ENCODE results near the gene CCNT2. TPM values are rescaled to one million over a fixed set of nuclear protein-coding genes. Genes with fewer than 3 reads are reported as not detected.
"Not testable (repeated sequence)": the region's sequence is repeated elsewhere in the genome, so short reads cannot be mapped to it uniquely, and the experiment has no call there.

The CCNT2 gene
- total and polyA plus RNA-seq, 12 donors, result 4.7 to 26.6 (median 21.0) TPM

- Histone ChIP-seq H3K36me3 (peaks cover 0 to 66% (median 36%) of the 10 kb centered on the region in 9 donors), H3K4me1 (no peaks in the 10 kb centered on the region), H3K27ac (no peak overlapping the region), H3K9me3 (no peaks in the 10 kb centered on the region), H3K4me3 (no peak overlapping the region), H3K27me3 (no peaks in the 10 kb centered on the region)
- WGBS, 2 donors, result 93 to 97% methylated on average over 5 of the region's 5 CpGs
- ATAC-seq (no peak), DNase-seq (no peak)
- TF ChIP-seq CTCF (IDR thresholded peaks at IDR 0.05), result no peak
- intact Hi-C loops (cut with DNase I), result no loop called here
Observed at GRCh38 chr2:134957477-134957876, 38.9 kb downstream of the CCNT2 start.

GRCh38 chr2:134967166-134967565 is 48.5 kb downstream of the CCNT2 start:
- H3K4me3 ChIP-seq; intact Hi-C loops (cut with DNase I); H3K4me1 ChIP-seq; DNase-seq; H3K36me3 ChIP-seq; ATAC-seq; H3K27me3 ChIP-seq: not testable (repeated sequence)
- Histone ChIP-seq H3K9me3 (peaks cover 0 to 12% (median 0%) of the 10 kb centered on the region in 11 donors), H3K27ac (peak overlapping the region in 2 of 10 donors; percentile 25 to 44)
- 62 to 75% methylated on average over 10 of the region's 10 CpGs for WGBS, 2 donors

DNA sequence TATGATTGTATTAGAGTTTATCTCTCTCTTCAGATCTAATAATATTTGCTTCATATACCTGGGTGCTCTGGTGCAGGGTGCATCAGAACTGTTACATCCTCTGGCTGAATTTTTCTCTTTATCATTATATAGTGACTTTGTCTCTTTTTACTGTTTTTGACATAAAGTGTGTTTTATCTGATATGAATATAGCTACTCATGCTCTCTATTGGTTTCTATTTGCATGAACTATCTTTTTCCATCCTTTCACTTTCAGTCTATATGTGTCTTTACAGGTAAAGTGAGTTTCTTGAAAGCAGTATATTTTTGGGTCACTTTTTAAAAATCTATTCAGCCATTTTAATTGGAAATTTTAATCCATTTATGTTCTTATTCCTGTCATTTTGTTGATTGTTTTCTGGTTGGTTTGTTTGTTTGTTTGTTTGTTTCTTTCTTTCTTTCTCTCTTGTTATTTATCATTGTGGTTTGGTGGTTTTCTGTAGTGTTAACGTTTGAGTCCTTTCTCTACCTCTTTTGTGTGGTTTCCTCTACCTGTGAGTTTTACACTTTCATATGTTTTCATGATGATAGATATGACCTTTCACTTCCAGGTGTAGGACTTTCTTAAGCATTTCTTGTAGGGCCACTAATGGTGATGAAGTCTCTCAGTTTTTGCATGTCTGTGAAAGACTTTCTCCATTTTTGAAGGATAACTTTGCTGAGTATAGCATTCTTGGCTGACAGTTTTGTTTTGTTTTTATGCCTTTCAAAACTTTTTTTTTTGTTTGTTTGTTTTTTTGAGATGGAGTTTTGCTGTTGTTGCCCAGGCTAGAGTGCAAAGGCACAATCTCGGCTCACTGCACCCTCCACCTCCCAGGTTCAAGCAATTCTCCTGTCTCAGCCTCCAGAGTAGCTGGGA is 54.9 kb downstream of the CCNT2 start:
- no peak for ATAC-seq
- Histone ChIP-seq H3K9me3 (peaks cover 0 to 40% (median 8%) of the 10 kb centered on the region in 11 donors), H3K27me3 (no peaks in the 10 kb centered on the region), H3K4me1 (peaks cover 0 to 10% (median 0%) of the 10 kb centered on the region in 9 donors), H3K27ac (no peak overlapping the region), H3K36me3 (no peaks in the 10 kb centered on the region), H3K4me3 (no peak overlapping the region)
- 89 to 97% methylated on average over 2 of the region's 2 CpGs for WGBS, 2 donors
- DNase-seq, result no peak
- TF ChIP-seq CTCF (IDR thresholded peaks at IDR 0.05), result no peak
- intact Hi-C loops (cut with DNase I), result no loop called here

GRCh38 chr2:134975281-134976009 is 56.8 kb downstream of the CCNT2 start:
- WGBS, 2 donors, result 88 to 91% methylated on average over 6 of the region's 6 CpGs
- intact Hi-C loops (cut with DNase I), result no loop called here

More at GRCh38 chr2:134975281-134976009, 56.8 kb downstream of the CCNT2 start:
- Histone ChIP-seq H3K27me3 (no peaks in the 10 kb centered on the region), H3K4me3 (no peak overlapping the region), H3K36me3 (no peaks in the 10 kb centered on the region), H3K27ac (no peak overlapping the region), H3K9me3 (peaks cover 0 to 31% (median 8%) of the 10 kb centered on the region in 11 donors), H3K4me1 (peaks cover 0 to 10% (median 0%) of the 10 kb centered on the region in 9 donors)
- TF ChIP-seq CTCF (IDR thresholded peaks at IDR 0.05), result no peak
- ATAC-seq, result peak; percentile 11 to 66 (median 39)
- DNase-seq, result no peak

Data from heart right ventricle (tissue), 16 donors.